Measurements from ENCODE around the gene AURKA. TPM values are rescaled to one million over a fixed set of nuclear protein-coding genes. Genes with fewer than 3 reads are reported as not detected.

AURKA gene
- total and polyA plus RNA-seq, 9 of the 15 experiments (the other 6 are each of a cell fraction or from before 2014, with no cell fraction given), result 72.7 to 162 (median 113) TPM

GRCh38 chr20:56429502-56429901, 37.5 kb upstream of the AURKA start (continued):
- TF ChIP-seq CREB3L1 (IDR thresholded peaks at IDR 0.05; ENCODE audit: borderline replicate concordance, low read depth), result no peak
- no peak for TF ChIP-seq ADNP (tag; IDR thresholded peaks at IDR 0.05)
- no peak for TF ChIP-seq ZKSCAN3 (CRISPR knock-in tag; IDR thresholded peaks at IDR 0.05)
- no peak for TF ChIP-seq USF2 (CRISPR knock-in tag; IDR thresholded peaks at IDR 0.05)
- TF ChIP-seq ZNF184 (CRISPR knock-in tag; IDR thresholded peaks at IDR 0.05), result no peak
- TF ChIP-seq SLC30A9 (CRISPR knock-in tag; IDR thresholded peaks at IDR 0.05), result no peak
- TF ChIP-seq OTX1 (CRISPR knock-in tag; IDR thresholded peaks at IDR 0.05), result no peak
- no peak; the same call in 1 of the 2 replicates for TF ChIP-seq HDGF (IDR thresholded peaks at IDR 0.05)
- peak; percentile 53; the same call in 1 of the 2 replicates for TF ChIP-seq SMARCA5 (IDR thresholded peaks at IDR 0.05)
- no peak for TF ChIP-seq ZNF253 (CRISPR knock-in tag; conservative IDR thresholded peaks at IDR 0.05)
- no peak for TF ChIP-seq SRSF9 (IDR thresholded peaks at IDR 0.05; ENCODE audit: borderline replicate concordance, low read depth, low read length)
- peak; percentile 78; the same call in 1 of the 2 replicates for TF ChIP-seq HLTF (IDR thresholded peaks at IDR 0.05)
- no peak for TF ChIP-seq MCM7 (IDR thresholded peaks at IDR 0.05)
- peak; percentile 95 for TF ChIP-seq DPF2 (IDR thresholded peaks at IDR 0.05)
- TF ChIP-seq CBX1 (IDR thresholded peaks at IDR 0.05; ENCODE audit: low read depth), result no peak
- no peak for TF ChIP-seq HES1 (IDR thresholded peaks at IDR 0.05; ENCODE audit: low read depth)
- no peak for TF ChIP-seq YBX1 (IDR thresholded peaks at IDR 0.05)
- TF ChIP-seq ZNF586 (CRISPR knock-in tag; conservative IDR thresholded peaks at IDR 0.05), result no peak
- TF ChIP-seq KLF6 (CRISPR knock-in tag; IDR thresholded peaks at IDR 0.05; ENCODE audit: borderline replicate concordance), result no peak
- TF ChIP-seq SIN3B (IDR thresholded peaks at IDR 0.05; ENCODE audit: low read depth), result no peak
- no peak for TF ChIP-seq STAG1 (CRISPR knock-in tag; IDR thresholded peaks at IDR 0.05; ENCODE audit: borderline replicate concordance)
- no peak for TF ChIP-seq SRSF1 (IDR thresholded peaks at IDR 0.05; ENCODE audit: low read depth, low read length)

All from K562 (cell line).